ENCODE results near the gene RNF149.
"Not testable (repeated sequence)": the region's sequence is repeated elsewhere in the genome, so short reads cannot be mapped to it uniquely, and the experiment has no call there.

RNF149 gene

GRCh38 chr2:101355401-101356054 lies 47.0 kb upstream of the RNF149 start:
- TF ChIP-seq CTCF (conservative IDR thresholded peaks at IDR 0.05; ENCODE audit: low read depth, low read length), result no peak
- no peaks in the 10 kb centered on the region for H4K20me1 ChIP-seq (ENCODE audit: insufficient read depth)
- H3K79me2 ChIP-seq (ENCODE audit: insufficient read depth, low read depth), result no peaks in the 10 kb centered on the region
- H3K4me2 ChIP-seq, result no peak overlapping the region
- no peak overlapping the region for H3K9ac ChIP-seq
- H3K4me3 ChIP-seq (IDR thresholded peaks at IDR 0.05; ENCODE audit: insufficient read depth, low read depth, low read length), result no peak overlapping the region
- no peaks in the 10 kb centered on the region for H3K36me3 ChIP-seq (ENCODE audit: insufficient read depth)
- H3K27me3 ChIP-seq (ENCODE audit: insufficient read depth, low read depth), result no peaks in the 10 kb centered on the region
- no peak overlapping the region for H2AFZ ChIP-seq (ENCODE audit: low read depth)
- no peaks in the 10 kb centered on the region for H3K4me1 ChIP-seq (ENCODE audit: low read depth, poor library complexity, severe bottlenecking)
- no peak overlapping the region for H3K27ac ChIP-seq

GRCh38 chr2:101354420-101355311 lies 46.2 kb upstream of the RNF149 start:
- H3K27ac ChIP-seq, result no peak overlapping the region
- no peak overlapping the region for H3K4me2 ChIP-seq
- H4K20me1 ChIP-seq (ENCODE audit: insufficient read depth), result no peaks in the 10 kb centered on the region
- H3K4me1 ChIP-seq (ENCODE audit: low read depth, poor library complexity, severe bottlenecking), result no peaks in the 10 kb centered on the region
- no peaks in the 10 kb centered on the region for H3K27me3 ChIP-seq (ENCODE audit: insufficient read depth, low read depth)
- H3K79me2 ChIP-seq (ENCODE audit: insufficient read depth, low read depth), result no peaks in the 10 kb centered on the region
- H3K36me3 ChIP-seq (ENCODE audit: insufficient read depth), result no peaks in the 10 kb centered on the region
- no peak overlapping the region for H3K4me3 ChIP-seq (IDR thresholded peaks at IDR 0.05; ENCODE audit: insufficient read depth, low read depth, low read length)
- no peak overlapping the region for H2AFZ ChIP-seq (ENCODE audit: low read depth)
- no peak overlapping the region for H3K9ac ChIP-seq
- no peak for TF ChIP-seq CTCF (conservative IDR thresholded peaks at IDR 0.05; ENCODE audit: low read depth, low read length)

DNA sequence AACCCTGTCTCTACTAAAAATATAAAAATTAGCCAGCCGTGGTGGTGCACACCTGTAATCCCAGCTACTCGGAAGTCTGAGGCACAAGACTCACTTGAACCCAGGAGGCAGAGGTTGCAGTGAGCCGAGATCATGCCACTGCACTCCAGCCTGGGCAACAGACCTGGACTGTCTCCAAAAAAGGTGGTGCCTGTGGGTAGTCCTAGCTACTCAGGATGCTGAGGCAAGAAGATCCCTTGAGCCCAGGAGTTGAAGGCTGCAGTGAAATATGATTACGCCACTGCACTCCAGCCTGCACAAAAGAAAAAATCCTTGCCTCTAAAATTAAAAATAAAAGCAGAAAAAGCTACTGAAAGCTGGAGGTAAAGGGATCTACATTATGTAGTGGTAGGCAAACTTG lies 44.1 kb upstream of the RNF149 start:
- not testable (repeated sequence) for H3K4me3 ChIP-seq (IDR thresholded peaks at IDR 0.05; ENCODE audit: insufficient read depth, low read depth, low read length); H3K4me2 ChIP-seq; H4K20me1 ChIP-seq (ENCODE audit: insufficient read depth); H3K9ac ChIP-seq; H3K27me3 ChIP-seq (ENCODE audit: insufficient read depth, low read depth); H3K27ac ChIP-seq; H3K4me1 ChIP-seq (ENCODE audit: low read depth, poor library complexity, severe bottlenecking); H3K79me2 ChIP-seq (ENCODE audit: insufficient read depth, low read depth); H2AFZ ChIP-seq (ENCODE audit: low read depth); H3K36me3 ChIP-seq (ENCODE audit: insufficient read depth)

DNA sequence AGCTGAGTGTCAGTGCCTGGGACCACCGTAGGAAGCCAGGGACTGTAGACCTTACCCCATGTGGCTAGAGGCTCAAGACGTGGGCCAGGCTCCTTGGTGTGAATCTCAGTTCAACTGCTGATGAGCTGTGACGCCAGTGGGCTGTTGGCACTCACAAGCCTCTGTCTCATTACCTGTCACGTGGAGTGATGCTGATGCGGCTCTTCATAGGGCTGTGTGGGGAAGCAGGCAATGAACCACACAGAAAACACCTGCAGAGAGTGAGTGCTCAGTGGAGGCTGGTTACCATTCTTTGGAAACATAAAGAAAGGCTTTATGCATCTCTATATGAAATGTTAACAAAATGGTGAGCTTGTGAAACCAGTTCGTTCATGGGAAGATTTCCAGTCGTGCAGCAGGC lies 42.7 kb upstream of the RNF149 start:
- no peak overlapping the region for H3K4me2 ChIP-seq
- no peaks in the 10 kb centered on the region for H3K36me3 ChIP-seq (ENCODE audit: insufficient read depth)
- TF ChIP-seq CTCF (conservative IDR thresholded peaks at IDR 0.05; ENCODE audit: low read depth, low read length), result no peak
- no peaks in the 10 kb centered on the region for H4K20me1 ChIP-seq (ENCODE audit: insufficient read depth)
- H3K9ac ChIP-seq, result no peak overlapping the region
- no peaks in the 10 kb centered on the region for H3K4me1 ChIP-seq (ENCODE audit: low read depth, poor library complexity, severe bottlenecking)
- no peaks in the 10 kb centered on the region for H3K27me3 ChIP-seq (ENCODE audit: insufficient read depth, low read depth)
- H3K79me2 ChIP-seq (ENCODE audit: insufficient read depth, low read depth), result no peaks in the 10 kb centered on the region
- no peak overlapping the region for H3K27ac ChIP-seq
- H3K4me3 ChIP-seq (IDR thresholded peaks at IDR 0.05; ENCODE audit: insufficient read depth, low read depth, low read length), result no peak overlapping the region
- no peak overlapping the region for H2AFZ ChIP-seq (ENCODE audit: low read depth)
